IMR-90 (cell line): ENCODE data around the gene TPSAB1. TPM values are rescaled to one million over a fixed set of nuclear protein-coding genes. Genes with fewer than 3 reads are reported as not detected.

Experiments
- ATAC-seq: fragments of 200-7000 bp; cut with Tn5 transposase; 2 replicates; pipeline ENCODE4 v1.9.1; 2020; ENCODE audit warnings: low read depth, mild to moderate bottlenecking, moderate library complexity
- BruUV-seq: library from RNA; stranded (reverse); fragments of 400-500 nt; replicated peaks from 2 replicates; lab custom pipeline; 2021; lab: Mats Ljungman, UMichigan
- CTCF ChIA-PET: fragments of 300-600 bp; formaldehyde crosslinking; extraction: SDS; loops from one replicate; lab custom pipeline; 2021; ENCODE audit warnings: antibody characterized with exemption; lab: Yijun Ruan, JAX
- POLR2A ChIA-PET: fragments of 300-600 bp; sonication (Branson Sonifier 250); formaldehyde crosslinking; loops from one replicate; lab custom pipeline; 2022; ENCODE audit warnings: antibody characterized with exemption; ENCODE audit not compliant: unreplicated experiment; lab: Charles Lee
- DNase-seq: peaks from one replicate; pipeline ENCODE4 v3.0.0; 2013
- H2AFZ ChIP-seq: replicated peaks from 2 replicates; pipeline ENCODE3; 2013; ENCODE audit warnings: low read length, mild to moderate bottlenecking; ENCODE audit not compliant: poor library complexity
- H2AK5ac ChIP-seq: 2 replicates; pipeline ENCODE4 v1.6.1; 2013; ENCODE audit warnings: low read depth, low read length, inconsistent platforms
- H2AK9ac ChIP-seq: replicated peaks from 2 replicates; pipeline ENCODE3; 2013; ENCODE audit warnings: mild to moderate bottlenecking, low read depth, low read length, moderate library complexity; ENCODE audit not compliant: poor library complexity
- H2BK120ac ChIP-seq: 2 replicates; pipeline ENCODE4 v1.6.1; 2013; ENCODE audit warnings: low read depth, low read length, inconsistent platforms
- H2BK15ac ChIP-seq: 3 replicates; pipeline ENCODE4 v1.6.1; 2013; ENCODE audit warnings: low read depth, low read length, inconsistent platforms
- H2BK20ac ChIP-seq: 2 replicates; pipeline ENCODE4 v1.6.1; 2013; ENCODE audit warnings: low read depth, mild to moderate bottlenecking, inconsistent platforms, low read length, moderate library complexity
- H2BK5ac ChIP-seq: 2 replicates; pipeline ENCODE4 v1.6.1; 2013; ENCODE audit warnings: mild to moderate bottlenecking, low read depth, low read length, inconsistent platforms; ENCODE audit not compliant: poor library complexity, severe bottlenecking
- H3K14ac ChIP-seq: replicated peaks from 2 replicates; pipeline ENCODE4 v1.6.1; 2013; ENCODE audit warnings: low read depth, low read length, inconsistent platforms
- H3K18ac ChIP-seq: 2 replicates; pipeline ENCODE4 v1.6.1; 2013; ENCODE audit warnings: low read depth, low read length, control low read depth
- H3K23ac ChIP-seq: 2 replicates; pipeline ENCODE4 v1.6.1; 2013; ENCODE audit warnings: low read depth, low read length, inconsistent platforms
- H3K27ac ChIP-seq: 2 replicates; pipeline ENCODE4 v1.5.1; 2013; ENCODE audit warnings: mild to moderate bottlenecking, control low read depth, low read length; ENCODE audit not compliant: insufficient read depth
- H3K27me3 ChIP-seq: 2 replicates; pipeline ENCODE4 v1.6.1; 2013; ENCODE audit warnings: low read length; ENCODE audit not compliant: control insufficient read depth, insufficient read depth
- H3K36me3 ChIP-seq: 2 replicates; pipeline ENCODE4 v1.6.1; 2013; ENCODE audit warnings: low read length, mixed read lengths; ENCODE audit not compliant: control insufficient read depth, insufficient read depth
- H3K4ac ChIP-seq: 2 replicates; pipeline ENCODE4 v1.6.1; 2013; ENCODE audit warnings: low read depth, low read length, inconsistent platforms
- H3K4me1 ChIP-seq: 2 replicates; pipeline ENCODE4 v1.6.1; 2013; ENCODE audit warnings: low read length, mixed read lengths; ENCODE audit not compliant: control insufficient read depth, insufficient read depth
- H3K4me2 ChIP-seq: 2 replicates; pipeline ENCODE4 v1.6.1; 2013; ENCODE audit warnings: low read depth, mild to moderate bottlenecking, control low read depth, low read length, moderate library complexity
- H3K4me3 ChIP-seq: 2 replicates; pipeline ENCODE4 v1.5.1; 2013; ENCODE audit warnings: low read depth, mild to moderate bottlenecking, control low read depth, low read length, moderate library complexity; ENCODE audit not compliant: insufficient read depth
- H3K56ac ChIP-seq: 2 replicates; pipeline ENCODE4 v1.6.1; 2013; ENCODE audit warnings: low read length, inconsistent platforms; ENCODE audit not compliant: insufficient read depth; ENCODE audit errors: extremely low read depth
- H3K79me1 ChIP-seq, 2 experiments: 2 replicates each; pipeline ENCODE4 v1.6.1; 2013; ENCODE audit warnings: low read length in 2 of 2, inconsistent platforms in 1 of 2, low read depth in 1 of 2
- H3K9ac ChIP-seq: 2 replicates; pipeline ENCODE4 v1.6.1; 2013; ENCODE audit warnings: low read depth, low read length, control low read depth
- H3K9me1 ChIP-seq: 2 replicates; pipeline ENCODE4 v1.6.1; 2013; ENCODE audit warnings: low read length, inconsistent platforms; ENCODE audit not compliant: insufficient read depth
- H3K9me3 ChIP-seq: 2 replicates; pipeline ENCODE4 v1.6.1; 2013; ENCODE audit warnings: low read length; ENCODE audit not compliant: control insufficient read depth, insufficient read depth
- H4K20me1 ChIP-seq: 2 replicates; pipeline ENCODE4 v1.6.1; 2013; ENCODE audit warnings: low read length, inconsistent platforms; ENCODE audit not compliant: insufficient read depth
- H4K5ac ChIP-seq: 2 replicates; pipeline ENCODE4 v1.6.1; 2013; ENCODE audit warnings: mild to moderate bottlenecking, low read depth, low read length, control low read depth
- H4K8ac ChIP-seq, 2 experiments: 2 replicates each; pipeline ENCODE4 v1.6.1; 2013; ENCODE audit warnings: low read depth in 2 of 2, low read length in 2 of 2, control low read depth in 1 of 2, inconsistent platforms in 1 of 2
- H4K91ac ChIP-seq: 2 replicates; pipeline ENCODE4 v1.6.1; 2013; ENCODE audit warnings: low read depth, low read length, inconsistent platforms; ENCODE audit not compliant: insufficient read depth
- BHLHE40 ChIP-seq: fragments of 150-350 bp; IDR thresholded peaks from 2 replicates; pipeline ENCODE4 v1.6.1; 2016; ENCODE audit warnings: mild to moderate bottlenecking, low read depth, low read length
- CEBPB ChIP-seq: IDR thresholded peaks from 2 replicates; pipeline ENCODE4 v1.6.1; 2012; ENCODE audit warnings: low read depth, low read length, improper control_type of control experiment
- FOS ChIP-seq: fragments of 150-350 bp; IDR thresholded peaks from 2 replicates; pipeline ENCODE4 v1.6.1; 2016; ENCODE audit warnings: low read depth, low read length
- MAFK ChIP-seq: IDR thresholded peaks from 2 replicates; pipeline ENCODE4 v1.6.1; 2012; ENCODE audit warnings: low read depth, low read length, improper control_type of control experiment
- MAZ ChIP-seq: IDR thresholded peaks from 2 replicates; pipeline ENCODE4 v1.6.1; 2012; ENCODE audit warnings: low read depth, mild to moderate bottlenecking, low read length, improper control_type of control experiment, moderate library complexity, borderline replicate concordance
- MXI1 ChIP-seq: IDR thresholded peaks from 2 replicates; pipeline ENCODE4 v1.6.1; 2012; ENCODE audit warnings: low read depth, mild to moderate bottlenecking, low read length, moderate library complexity, borderline replicate concordance
- NFE2L2 ChIP-seq: fragments of 150-350 bp; IDR thresholded peaks from 2 replicates; pipeline ENCODE4 v1.6.1; 2016; ENCODE audit warnings: low read depth, mild to moderate bottlenecking, low read length
- RAD21 ChIP-seq: IDR thresholded peaks from 2 replicates; pipeline ENCODE4 v1.6.1; 2012; ENCODE audit warnings: low read length, improper control_type of control experiment
- RFX5 ChIP-seq: IDR thresholded peaks from 2 replicates; pipeline ENCODE4 v1.8.0; 2012; ENCODE audit warnings: low read depth, mild to moderate bottlenecking, low read length, moderate library complexity
- SMC3 ChIP-seq: fragments of 150-350 bp; IDR thresholded peaks from 2 replicates; pipeline ENCODE4 v1.6.1; 2016; ENCODE audit warnings: low read depth, mild to moderate bottlenecking, antibody characterized with exemption, low read length, moderate library complexity
- USF2 ChIP-seq: fragments of 150-350 bp; IDR thresholded peaks from 2 replicates; pipeline ENCODE4 v1.6.1; 2017; ENCODE audit warnings: mild to moderate bottlenecking, antibody characterized with exemption, low read length, low read depth
- WGBS, 2 experiments: methylation state at CpG; one replicate each; pipeline versions ENCODE4 v1.1.5 to v1.1.7; 2013; ENCODE audit warnings: missing lambda C conversion rate in 2 of 2; ENCODE audit not compliant: insufficient read length in 1 of 2; ENCODE audit errors: extremely low coverage in 2 of 2; 5-methylcytosine and 5-hydroxymethylcytosine counted together
- dilution Hi-C: fragments of 300-500 bp; cut with HindIII; formaldehyde crosslinking; loops from one replicate; pipeline ENCODE4 v1.14.3; 2018; ENCODE audit warnings: low sequenced_read_pairs; ENCODE audit not compliant: unreplicated experiment
- in situ Hi-C: fragments of 300-500 bp; cut with MboI; formaldehyde crosslinking; loops from 3 replicates; pipeline ENCODE4 v1.14.3; 2019; ENCODE audit warnings: low sequenced_read_pairs, inconsistent platforms, mixed read lengths
- intact Hi-C: fragments of 100-400 bp; cut with micrococcal nuclease; formaldehyde crosslinking; loops from 2 replicates; pipeline ENCODE4 v1.10.0; 2022
- polyA plus RNA-seq, 3 experiments: library from polyadenylated mRNA; depleted of rRNA; stranded (reverse); fragments of >200 nt; gene quantifications; 2 replicates each; pipeline ENCODE4 v1.2.3, GENCODE V29; 2012; ENCODE audit warnings: low replicate concordance in 1 of 3
- total RNA-seq: library from RNA; depleted of rRNA; stranded (reverse); fragments of >200 nt; gene quantifications from 2 replicates; pipeline ENCODE4 v1.2.3, GENCODE V29; 2012
- TF ChIP-seq, protein P1 (sequence below): fragments of 150-350 bp; IDR thresholded peaks from 2 replicates; pipeline ENCODE4 v1.6.1; 2016; ENCODE audit warnings: low read depth, mild to moderate bottlenecking, low read length, moderate library complexity, borderline replicate concordance

TPSAB1 gene
- total and polyA plus RNA-seq, 2 of the 4 experiments (the other 2 are of a cell fraction) = not detected

GRCh38 chr16:1220098-1220728 lies 20.3 kb upstream of the TPSAB1 start:
- Histone ChIP-seq H2BK15ac (no peak overlapping the region), H3K9ac (no peak overlapping the region), H4K20me1 (no peaks in the 10 kb centered on the region), H4K8ac (no peak overlapping the region), H3K36me3 (peaks cover 2% of the 10 kb centered on the region; the same call in 1 of the 2 replicates), H3K18ac (no peak overlapping the region), H3K14ac (no peak overlapping the region), H3K79me1 (no peaks in the 10 kb centered on the region), H3K9me3 (no peaks in the 10 kb centered on the region), H2AK5ac (no peak overlapping the region), H3K4ac (no peak overlapping the region), H4K5ac (no peak overlapping the region), H3K23ac (no peak overlapping the region), H2AFZ (no peak overlapping the region), H3K27ac (no peak overlapping the region), H2AK9ac (no peak overlapping the region), H3K4me3 (no peak overlapping the region), H2BK120ac (no peak overlapping the region), H3K4me2 (no peak overlapping the region), H3K56ac (no peak overlapping the region), H3K4me1 (no peaks in the 10 kb centered on the region), H2BK5ac (no peak overlapping the region), H3K27me3 (no peaks in the 10 kb centered on the region), H4K91ac (no peak overlapping the region), H2BK20ac (no peak overlapping the region), H3K9me1 (no peaks in the 10 kb centered on the region)
- intact Hi-C loops = no loop called here
- no peak for TF ChIP-seq USF2
- no peak for TF ChIP-seq MAFK
- no peak for TF ChIP-seq NFE2L2
- no peak for TF ChIP-seq SMC3
- TF ChIP-seq RAD21 = no peak
- TF ChIP-seq MXI1 = no peak
- TF ChIP-seq CEBPB = no peak
- no peak for TF ChIP-seq MAZ
- no peak for TF ChIP-seq BHLHE40
- TF ChIP-seq, protein P1, sequence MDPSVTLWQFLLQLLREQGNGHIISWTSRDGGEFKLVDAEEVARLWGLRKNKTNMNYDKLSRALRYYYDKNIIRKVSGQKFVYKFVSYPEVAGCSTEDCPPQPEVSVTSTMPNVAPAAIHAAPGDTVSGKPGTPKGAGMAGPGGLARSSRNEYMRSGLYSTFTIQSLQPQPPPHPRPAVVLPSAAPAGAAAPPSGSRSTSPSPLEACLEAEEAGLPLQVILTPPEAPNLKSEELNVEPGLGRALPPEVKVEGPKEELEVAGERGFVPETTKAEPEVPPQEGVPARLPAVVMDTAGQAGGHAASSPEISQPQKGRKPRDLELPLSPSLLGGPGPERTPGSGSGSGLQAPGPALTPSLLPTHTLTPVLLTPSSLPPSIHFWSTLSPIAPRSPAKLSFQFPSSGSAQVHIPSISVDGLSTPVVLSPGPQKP = no peak
- TF ChIP-seq RFX5 = no peak
- no peak for TF ChIP-seq FOS
- ChIA-PET POLR2A (no interaction called here), CTCF (no interaction called here)
- 88% methylated on average over 18 of the region's 55 CpGs; no CpG with 5 or more reads in 1 of the 2 experiments for WGBS, 2 experiments
- DNase-seq (no peak), ATAC-seq (no peak)
- dilution Hi-C loops = no loop called here
- in situ Hi-C loops = loop anchor here (25.0 kb wide), 1 partner anchor 408 kb away; the partner anchor contains the start of gene GNG13
- no TSS peak for BruUV-seq
